ENCODE measurements around the gene MORN4.
"Not testable (repeated sequence)": the region's sequence is repeated elsewhere in the genome, so short reads cannot be mapped to it uniquely, and the experiment has no call there.

The MORN4 gene

DNA sequence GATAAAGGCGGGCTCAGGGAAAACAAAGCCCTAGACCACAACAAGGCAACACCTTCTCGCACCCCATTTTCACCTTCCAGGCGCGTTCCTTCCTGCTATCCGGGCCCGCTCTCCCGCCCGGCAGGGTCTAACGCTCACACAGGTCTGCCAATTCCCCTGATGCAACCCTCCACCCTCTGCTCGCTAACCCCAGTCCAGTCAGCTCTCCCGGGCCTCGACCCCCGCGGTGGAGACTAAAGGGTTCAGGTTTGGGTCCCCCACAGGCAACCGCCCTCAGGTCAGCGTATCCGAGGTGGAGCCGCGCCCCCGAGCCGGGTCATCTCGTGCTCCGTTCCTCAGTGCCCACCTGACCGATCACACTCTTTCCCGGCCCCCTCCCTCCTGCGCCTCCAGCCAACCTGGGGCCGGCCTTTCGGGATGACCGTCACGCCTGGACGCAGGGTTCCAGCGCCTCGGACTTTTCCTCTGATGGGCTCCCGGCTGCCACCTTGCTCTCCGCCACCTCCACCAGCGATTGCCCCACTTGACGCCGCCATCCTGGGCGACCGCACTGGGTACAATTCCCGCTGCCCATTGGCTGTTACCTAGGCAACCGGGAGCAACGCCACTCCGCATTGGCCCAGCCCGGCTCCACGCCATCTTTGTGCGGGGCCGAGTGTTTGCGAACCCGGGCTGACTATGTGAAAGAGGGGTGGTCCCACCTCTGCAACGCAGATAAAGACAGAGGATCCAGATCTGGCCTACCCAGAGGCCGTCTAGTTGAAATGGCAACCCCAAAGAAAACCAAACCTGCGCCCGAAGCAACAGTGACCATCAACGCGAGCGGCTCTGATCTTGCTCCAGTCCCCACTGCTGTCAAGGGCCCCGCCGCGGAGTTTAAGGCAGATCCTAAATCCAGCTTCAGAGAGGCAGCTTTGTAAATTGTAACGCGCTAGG lies at the start of gene MORN4:
Gene MORN4 (minus strand): TSS at position 552 of the 936 bp plus-strand sequence. CDS start 13,847 bp downstream, outside the sequence.
- peak; percentile 94 for DNase-seq

DNA sequence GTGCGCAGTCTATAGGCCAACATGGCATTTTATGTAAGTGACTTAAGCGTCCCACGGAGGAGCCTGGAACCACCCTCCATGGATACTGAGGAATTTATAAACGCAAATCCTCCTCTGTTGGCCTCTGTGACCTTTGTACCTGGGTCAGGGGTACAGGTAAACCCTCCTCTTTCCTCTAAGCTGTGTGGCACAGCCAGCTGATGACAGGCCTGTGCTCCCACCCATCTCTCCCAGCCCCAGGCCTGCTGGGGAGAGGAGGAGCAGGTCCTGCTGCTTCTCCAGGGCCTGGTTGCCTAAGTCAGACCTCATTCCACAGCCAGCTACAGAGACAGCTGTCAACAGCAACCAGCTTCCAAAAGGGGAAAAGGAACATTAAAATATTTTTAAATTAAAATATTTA lies 48.7 kb upstream of the MORN4 start:
- DNase-seq: no peak

DNA sequence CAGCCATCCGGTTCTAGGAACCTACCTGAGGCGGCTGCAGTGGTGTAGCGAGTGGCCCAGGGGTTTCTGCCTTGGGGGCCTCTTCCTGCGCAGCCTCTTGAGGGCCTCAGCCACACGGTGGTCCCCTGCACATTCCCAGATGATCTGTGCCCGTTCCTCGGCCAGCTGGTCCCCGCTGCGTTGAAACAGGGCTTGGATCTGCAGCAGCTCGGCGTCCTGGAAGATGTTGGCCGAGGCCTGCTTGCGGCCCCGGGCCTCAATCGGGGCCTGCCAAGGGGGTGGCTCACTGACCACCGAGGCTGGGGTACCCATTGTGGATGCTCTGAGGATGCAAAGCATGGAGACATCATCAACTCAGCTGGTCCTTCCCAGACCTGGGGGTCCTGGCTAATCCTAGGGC lies 46.3 kb upstream of the MORN4 start:
- DNase-seq: no peak

DNA sequence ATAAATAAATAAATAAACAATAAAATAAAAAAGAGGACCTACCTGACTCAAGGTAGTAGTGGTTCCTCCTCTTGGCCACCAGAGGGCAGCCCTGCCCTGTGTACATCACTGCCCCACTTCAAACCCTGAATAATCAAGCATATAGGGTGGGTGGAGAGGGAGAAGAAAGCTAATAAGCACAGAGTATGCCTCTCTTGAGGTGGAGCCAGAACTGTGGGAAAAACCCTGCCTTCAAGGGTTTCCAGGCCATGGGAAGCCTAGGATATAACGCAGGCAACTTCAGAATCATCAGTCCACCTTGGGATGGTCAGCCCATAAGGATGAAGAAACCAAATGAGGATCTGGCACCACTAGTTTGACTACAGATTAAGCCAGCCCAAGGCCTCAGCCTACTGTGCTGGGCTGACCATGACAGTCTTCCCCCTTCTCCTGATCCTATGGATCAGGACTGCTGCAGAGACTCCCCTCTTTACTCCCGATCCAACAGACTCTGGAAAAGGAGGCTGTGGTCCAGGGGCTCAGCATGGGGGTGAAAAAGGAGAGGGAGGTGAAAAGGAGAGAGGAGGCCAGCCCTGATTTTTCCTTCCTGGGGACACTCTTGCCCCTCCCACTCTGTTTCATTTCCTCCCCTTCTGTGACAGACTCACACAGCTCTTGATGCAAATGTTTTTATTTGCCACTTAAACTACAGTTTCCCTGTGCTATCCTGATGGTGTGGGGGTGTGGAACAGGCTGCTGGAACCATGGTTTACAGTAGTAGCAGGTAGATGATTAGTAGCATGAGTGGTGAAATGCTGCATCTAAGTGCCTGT lies 43.7 kb upstream of the MORN4 start:
- DNase-seq: peak; percentile 63

DNA sequence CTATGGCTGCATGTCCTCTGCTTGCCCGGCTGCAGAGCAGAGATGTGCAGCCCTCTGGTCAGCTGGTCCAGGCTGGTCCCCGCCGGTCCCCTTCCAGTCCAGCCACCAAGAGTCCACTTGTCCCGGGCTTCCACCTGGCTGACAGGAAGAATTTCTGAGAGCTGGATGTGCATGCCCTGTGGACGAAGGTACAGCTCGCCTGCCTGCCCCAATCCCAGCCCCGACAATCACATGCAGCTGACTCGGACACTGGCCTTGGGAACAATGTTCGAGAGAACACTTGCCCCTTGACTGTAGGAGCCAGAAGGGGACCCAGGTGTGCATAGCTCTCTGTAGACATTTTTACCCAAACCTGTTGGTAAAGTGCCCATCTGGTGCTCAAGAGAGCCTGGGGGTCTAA lies 41.9 kb upstream of the MORN4 start:
- DNase-seq: no peak

DNA sequence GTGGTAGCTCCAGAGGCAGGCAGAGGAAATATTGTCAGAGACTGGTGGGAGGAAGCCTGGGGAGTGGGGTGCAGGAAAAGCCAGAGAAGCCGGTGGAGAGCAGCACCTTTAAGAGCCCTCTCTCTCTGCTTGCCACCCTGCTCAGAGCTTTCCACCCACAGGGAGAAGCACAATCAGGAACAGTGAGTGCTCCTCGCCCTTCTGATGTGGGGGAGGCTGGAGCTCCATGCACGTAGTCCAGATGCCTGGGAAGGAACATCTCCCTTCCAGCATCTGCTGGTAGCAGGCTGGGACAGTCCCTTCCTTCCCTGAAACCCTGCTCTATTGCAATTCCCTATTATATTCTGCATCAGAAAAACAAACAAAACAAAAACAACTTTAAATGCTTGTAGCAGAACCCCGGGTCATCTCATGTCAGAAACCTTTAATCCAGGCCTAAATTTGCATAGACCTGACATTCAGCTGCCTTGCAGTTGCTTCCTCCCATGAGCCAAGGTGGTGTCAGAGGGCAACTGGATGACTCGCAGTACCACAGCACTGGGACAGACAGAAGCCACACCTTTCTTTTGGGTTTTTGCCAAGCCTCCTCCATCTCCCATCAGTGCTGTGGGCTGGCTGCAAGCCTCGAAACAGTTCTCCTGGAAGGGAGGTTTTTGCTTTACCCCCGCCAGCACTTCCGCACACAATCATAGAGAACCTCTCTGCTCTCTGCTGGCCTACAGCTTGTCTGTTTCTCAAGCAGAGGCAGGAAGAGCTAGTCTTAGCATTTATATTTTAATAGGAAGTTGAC lies 40.6 kb upstream of the MORN4 start:
- no peak for DNase-seq

DNA sequence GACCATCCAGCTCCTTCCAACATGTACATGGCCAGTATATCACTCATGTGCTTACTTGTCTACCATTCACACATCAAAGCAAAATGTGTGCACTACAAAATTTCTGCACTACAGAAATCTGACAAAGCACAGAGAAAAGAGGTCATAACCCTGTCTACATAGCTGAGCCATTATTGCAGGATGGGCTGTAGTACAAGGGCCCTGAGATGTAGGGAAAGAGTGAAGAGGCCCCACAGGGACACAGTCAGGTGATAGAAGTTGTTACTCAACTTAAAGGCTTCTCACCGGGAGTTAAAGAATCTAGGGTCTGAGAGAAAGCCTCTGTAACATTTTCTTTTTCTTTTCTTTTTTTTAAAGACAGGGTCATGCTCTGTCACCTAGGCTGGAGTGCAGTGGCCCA lies 36.3 kb upstream of the MORN4 start:
- no peak for DNase-seq

DNA sequence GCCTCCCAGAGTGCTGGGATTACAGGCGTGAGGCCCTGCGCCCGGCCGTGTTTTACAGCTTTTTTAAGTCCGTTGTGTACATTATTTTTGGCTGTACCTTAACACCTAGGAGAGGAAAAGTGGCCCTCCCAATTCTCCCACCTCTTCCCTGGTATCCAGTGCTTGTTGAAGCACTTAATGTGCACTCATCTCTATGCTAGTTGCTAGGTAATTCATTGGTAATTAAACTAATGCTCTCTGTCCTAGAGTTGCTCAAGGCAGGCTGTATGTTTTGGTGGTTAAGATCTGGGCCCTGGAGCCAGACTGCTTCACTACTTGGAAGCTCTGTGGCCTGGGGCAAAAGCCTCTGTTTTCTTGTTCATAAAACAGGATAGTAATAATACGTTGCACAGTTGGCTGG lies 34.2 kb upstream of the MORN4 start:
- no peak for DNase-seq

DNA sequence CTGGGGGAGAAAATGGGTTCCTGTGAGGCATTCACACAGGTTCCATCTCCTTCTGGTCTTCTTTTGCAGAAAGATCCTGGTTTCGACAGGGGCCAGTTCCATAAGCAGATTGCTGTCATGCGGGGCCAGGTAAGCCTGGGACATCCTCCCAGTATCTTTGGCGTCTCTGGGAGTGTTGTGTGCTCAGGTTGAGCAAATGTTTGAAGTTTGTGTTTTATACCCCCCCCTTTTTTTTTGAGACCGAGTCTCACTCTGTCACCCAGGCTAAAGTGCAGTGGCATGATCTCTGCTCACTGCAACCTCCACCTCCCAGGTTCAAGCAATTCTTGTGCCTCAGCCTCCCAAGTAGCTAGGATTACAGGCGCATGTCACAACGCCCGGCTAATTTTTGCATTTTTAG lies 33.7 kb upstream of the MORN4 start:
- DNase-seq: no peak

DNA sequence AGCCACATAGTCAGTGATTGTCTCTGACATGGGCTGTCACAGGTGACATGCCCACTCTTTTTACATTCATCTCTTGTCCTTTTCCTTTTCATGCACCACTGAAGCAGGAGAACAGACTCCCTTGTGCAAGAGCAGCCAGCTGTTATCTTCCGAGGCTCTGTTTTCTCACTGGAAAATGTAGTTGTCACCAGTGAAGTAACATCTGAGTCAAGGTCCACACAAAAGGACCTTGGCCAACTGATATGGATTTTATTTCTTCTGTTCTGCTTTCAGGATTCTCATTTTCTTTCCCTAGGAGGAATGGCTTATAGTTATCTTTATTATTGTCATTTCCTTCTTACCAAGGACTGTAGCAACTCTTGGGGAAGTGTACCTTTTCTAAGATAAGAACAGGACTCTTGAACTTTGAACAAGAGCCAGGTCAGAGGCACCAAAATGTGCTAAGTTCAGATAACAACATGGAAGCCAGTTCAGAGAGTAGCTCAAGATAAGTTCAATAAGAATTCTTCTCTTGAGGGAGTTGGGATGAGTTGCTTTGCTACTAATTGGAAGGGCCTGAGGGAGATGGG lies 31.1 kb upstream of the MORN4 start:
- no peak for DNase-seq

DNA sequence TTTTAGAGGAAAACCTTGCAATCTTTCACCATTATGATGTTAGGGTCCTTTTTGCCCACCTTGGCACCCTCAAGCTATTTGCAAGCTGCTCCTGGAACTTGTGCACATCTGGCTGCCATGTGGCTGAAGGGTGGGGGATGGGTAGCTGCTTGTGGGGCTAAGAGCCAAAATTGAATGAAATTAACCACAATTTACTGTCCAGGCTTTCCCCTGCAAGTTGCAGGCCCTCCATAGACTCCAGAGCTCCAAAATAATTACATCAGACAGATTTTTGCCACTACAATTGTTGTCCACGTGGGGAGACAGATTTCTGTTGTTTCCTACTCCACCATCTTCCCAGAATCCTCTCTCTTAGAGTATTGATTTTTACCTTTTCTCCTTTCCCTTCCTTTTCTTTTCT lies 26.3 kb upstream of the MORN4 start:
- DNase-seq: no peak

DNA sequence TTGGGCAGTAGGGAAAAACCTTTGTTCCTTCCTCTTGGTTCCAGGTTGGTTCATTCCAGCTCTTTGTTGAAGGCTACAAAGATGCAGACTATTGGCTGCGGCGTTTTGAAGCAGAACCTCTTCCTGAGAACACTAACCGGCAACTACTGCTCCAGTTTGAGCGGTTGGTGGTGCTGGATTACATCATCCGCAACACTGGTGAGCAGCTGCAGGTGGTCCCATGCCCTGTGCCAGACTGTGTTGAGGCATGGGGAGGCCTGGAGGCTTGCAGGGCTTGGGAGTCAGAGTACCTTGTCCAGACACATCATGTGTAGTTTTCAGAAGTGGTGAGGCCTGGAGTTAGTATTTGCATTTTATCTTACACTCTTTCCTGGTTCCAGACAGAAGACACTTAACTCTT lies 23.5 kb upstream of the MORN4 start:
- DNase-seq: no peak

DNA sequence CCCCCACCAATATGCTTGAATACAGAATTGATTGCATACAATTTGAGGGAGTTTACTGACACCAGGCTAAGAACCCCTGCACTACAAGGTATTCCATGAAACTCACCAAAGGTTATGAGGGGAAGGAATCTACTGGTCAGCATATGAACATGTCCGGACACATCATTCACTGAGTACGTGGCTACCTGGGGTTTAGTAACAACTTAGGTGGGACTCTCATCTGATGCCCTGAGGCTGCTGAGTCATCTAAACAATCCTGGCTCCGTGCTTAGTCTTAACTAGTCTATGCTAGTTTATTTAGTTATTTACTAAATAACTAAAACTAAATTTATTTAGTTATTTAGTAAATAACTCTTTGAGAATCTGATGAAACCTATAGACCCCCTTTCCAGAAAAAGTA lies 18.5 kb upstream of the MORN4 start:
- DNase-seq: no peak

DNA sequence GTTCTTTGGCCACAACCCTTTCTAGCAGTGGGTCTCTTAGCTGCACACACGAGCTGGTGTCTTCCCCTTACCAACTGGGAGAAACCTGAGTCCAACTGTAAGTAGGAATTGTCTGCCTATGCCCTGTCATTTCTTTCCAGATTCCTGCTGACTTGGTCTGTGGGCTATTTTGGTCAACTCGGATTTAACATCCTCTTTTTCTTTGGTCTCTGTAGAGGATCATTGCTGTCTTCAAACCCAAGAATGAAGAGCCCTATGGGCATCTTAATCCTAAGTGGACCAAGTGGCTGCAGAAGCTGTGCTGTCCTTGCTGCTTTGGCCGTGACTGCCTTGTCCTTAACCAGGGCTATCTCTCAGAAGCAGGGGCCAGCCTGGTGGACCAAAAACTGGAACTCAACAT lies 17.4 kb upstream of the MORN4 start:
- DNase-seq: no peak

DNA sequence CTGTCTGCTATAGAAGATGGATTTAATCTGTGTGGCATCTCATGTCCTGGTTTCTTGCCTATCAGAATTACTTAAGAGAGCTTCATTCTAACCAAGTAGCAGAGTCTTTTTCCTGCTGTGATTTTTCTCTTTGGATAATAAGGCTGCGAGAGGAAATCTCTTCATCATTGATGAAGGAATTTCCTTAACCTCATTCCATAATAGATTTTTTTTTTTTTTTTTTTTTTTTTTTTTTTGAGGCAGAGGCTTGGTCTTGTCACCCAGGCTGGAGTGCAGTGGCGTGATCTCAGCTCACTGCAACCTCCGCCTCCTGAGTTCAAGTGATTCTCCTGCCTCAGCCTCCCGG lies 16.1 kb upstream of the MORN4 start:
- not testable (repeated sequence) for DNase-seq

DNA sequence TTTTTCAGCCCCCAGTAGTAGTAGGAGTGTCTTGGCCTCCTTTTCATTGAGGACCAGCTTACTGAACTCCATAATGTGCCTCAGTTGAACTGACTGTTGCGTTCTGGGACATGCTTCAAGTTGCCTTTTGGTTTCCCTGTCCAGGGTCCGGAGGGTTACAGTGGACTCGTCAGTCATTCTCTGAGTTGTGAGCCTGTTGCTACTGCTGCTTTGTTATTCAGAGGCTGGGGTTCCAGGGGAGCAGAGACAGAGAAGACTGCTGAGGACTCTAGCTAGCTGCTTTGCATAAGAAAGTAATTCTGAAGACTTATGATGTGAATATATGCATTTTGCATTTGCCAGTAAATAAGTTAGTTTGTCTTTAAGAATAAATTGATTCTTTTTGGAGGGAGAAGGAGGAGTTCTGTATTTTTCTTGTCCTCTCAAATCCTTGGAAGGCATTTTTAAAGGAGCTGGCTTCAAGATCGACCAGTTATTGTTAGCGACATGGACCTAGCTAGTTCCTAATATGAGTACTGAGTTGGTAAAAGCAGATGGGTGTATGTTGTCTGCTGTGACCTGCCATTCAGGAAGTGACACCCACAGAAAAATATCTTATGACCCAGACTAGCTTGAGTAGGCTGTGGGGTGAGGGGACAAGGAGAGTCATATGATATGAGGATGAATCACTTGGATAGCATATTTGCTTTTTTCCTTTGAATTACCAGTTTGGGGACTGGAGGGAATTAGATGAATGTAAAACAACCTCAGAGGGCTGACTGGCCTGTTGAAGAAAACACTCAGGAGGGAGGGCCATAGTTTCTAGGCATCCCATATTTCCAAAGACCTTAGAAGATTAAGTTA lies 15.5 kb upstream of the MORN4 start:
- DNase-seq: peak; percentile 63

DNA sequence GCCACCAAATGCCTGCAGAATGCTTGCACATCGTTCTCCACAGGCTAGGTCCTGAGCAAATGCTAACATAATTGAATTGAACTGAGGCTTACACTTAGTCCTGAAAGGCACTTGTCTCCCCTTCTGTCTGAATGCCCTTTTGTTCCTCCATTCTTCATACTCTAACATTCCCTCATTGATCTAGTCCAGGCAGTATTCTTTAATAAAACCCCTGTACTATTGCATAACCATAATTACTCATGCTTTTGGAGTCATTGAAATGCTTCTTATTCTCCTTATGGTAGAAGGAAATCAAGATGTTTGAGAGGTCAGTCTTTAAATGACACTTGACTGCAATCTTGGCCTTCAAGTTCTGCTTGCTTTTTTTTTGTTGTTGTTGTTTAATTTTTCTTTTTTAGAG lies 14.3 kb upstream of the MORN4 start:
- no peak for DNase-seq

DNA sequence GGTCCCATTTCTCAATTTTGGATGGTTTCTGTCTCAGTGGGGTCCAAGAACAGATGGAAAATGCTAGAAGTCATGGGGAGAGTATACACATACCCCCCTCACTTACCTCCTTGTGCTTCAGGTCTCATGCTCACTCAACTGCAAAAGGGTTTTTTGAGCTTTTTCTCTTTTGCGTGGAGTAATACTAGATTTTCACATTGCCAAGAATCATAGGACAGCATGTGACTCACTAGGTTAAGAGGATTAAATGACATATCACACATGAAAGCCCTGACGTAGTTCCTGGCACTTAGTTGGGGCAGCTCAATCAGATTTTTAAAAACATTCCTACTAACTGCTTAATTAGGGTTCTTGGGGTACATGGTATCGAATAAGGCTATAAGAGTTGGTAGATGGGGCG lies 11.6 kb upstream of the MORN4 start:
- DNase-seq: no peak

DNA sequence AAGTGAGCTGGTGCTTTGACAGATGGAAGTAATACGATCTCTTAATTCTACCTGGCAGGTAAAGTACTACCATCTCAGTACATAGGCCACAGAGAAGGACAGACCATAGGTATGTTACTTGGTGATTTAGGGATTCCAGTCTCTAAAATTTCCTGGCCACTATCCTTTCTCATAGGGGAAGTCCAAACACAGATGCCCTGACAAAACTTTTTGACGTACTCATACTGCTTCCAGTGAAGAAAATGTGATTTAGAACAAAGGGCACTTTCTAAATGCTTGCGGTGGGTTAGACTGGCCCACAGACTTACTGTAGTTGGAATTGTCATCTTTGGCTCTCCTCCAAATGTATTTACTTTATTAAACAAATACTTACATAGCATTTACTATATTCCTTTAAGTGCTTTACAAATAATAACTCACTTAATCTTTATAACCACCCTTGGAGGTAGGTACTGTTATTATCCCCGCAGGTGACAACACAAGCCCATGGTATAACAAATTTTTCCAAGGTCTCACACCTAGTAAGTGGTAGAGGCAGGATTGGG lies 10.2 kb upstream of the MORN4 start:
- DNase-seq: no peak

DNA sequence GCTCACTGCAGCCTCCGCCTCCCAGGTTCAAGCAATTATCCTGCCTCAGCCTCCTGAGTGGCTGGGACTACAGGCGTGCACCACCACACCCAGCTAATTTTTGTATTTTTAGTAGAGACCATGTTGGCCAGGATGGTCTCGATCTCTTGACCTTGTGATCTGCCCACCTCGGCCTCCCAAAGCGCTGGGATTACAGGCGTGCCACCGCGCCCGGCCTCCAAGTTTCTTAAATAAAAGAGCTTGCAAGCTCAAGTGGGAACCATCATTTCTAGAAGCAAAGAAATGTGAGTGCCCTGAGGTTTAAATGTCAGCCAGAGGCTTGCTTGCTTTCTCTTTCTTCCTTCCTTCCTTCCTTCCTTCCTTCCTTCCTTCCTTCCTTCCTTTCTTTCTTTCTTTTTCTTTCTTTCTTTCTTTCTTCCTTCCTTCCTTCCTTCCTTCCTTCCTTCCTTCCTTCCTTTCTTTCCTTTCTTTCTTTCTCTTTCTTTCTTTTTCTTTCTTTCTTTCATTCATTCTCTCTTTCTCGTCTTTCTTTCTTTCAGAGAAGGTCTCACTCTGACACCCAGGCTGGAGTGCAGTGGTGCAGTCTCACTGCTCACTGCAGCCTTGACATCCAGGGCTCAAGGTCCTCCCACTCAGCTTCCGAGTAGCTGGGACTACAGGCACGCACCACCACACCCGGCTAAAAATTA lies 9.3 kb upstream of the MORN4 start:
- not testable (repeated sequence) for DNase-seq
